Measurements from ENCODE around the gene CCDC159.

CCDC159 gene

GRCh38 chr19:11399667-11400066, 53.3 kb downstream of the CCDC159 start:
- no peak for DNase-seq

DNA sequence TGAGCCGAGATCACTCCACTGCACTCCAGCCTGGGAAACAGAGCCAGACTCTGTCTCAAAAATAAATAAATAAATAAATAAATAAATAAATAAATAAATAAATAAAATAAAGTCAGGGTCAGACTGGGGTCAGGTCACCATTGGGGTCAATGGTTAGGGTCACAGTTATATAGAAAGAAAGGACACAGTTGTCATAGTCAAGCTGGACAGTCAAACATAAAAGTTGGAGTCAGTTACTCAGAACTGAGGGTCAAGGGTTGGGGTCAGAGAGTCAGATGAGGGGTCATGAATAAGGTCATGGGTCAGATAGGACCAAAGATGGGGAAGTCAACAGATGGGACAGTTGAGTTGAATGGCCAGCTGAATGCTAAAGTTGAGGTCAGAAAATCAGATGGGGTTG, 54.5 kb downstream of the CCDC159 start:
- DNase-seq: no peak

DNA sequence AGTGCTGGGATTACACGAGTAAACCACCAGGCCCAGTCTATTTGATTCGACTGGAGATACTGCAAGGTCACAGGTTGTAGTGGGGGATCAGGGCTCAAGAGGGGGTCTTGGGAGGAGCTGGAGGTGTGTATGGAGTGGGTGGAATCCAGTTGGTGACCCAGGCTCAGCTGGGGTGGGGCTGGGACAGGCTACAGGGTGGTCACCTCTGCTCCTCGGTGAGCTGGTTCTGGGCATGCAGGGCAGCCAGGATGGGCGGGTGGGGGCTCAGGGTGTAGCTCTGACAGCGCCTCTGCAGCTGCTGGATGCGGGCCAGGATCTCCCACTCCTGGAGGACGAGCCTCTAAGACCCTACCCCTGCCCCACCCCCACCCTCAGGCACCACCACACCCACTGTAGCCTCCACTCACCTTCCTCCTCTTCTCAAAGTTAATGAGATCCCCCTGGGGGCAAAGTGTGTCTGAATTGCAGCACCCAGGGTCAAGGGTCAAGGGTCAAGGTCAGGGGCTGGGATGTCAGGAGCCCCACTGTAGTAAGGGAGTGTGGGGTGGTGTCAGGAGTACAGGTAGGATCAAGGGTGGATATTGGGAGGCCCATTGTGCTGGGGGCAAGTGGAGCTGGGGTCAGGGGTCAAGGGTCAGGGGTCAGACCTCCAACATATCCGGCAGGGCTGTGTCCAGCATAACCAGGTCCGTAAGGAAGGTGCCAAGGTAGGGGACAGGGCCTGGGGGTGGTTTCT, 55.7 kb downstream of the CCDC159 start:
- DNase-seq: no peak

All from activated CD8-positive, alpha-beta memory T cell treated with anti-CD3 and anti-CD28 coated beads, Interleukin-2, amount 50 U/mL, for 48 hours (primary cell).